Activated CD8-positive, alpha-beta memory T cell treated with anti-CD3 and anti-CD28 coated beads for 36 hours (primary cell): ENCODE results near the gene GFM1. TPM values are rescaled to one million over a fixed set of nuclear protein-coding genes. Genes with fewer than 3 reads are reported as not detected.

ENCODE experiments used
- CTCF ChIA-PET: fragments of 350-600 bp; sonication (Branson Sonifier 250); formaldehyde crosslinking; loops from one replicate; lab custom pipeline; 2021; ENCODE audit warnings: antibody characterized with exemption; lab: Charles Lee
- POLR2A ChIA-PET: fragments of 350-600 bp; sonication (Branson Sonifier 250); formaldehyde crosslinking; loops from one replicate; lab custom pipeline; 2021; ENCODE audit warnings: antibody characterized with exemption; lab: Charles Lee
- total RNA-seq, 2 experiments: library from RNA; stranded (reverse); gene quantifications; one replicate each; pipeline ENCODE4 v1.2.3, GENCODE V29; 2021

The GFM1 gene
- total RNA-seq, 2 experiments from 2014 or later = 87.6 to 88.5 TPM

DNA sequence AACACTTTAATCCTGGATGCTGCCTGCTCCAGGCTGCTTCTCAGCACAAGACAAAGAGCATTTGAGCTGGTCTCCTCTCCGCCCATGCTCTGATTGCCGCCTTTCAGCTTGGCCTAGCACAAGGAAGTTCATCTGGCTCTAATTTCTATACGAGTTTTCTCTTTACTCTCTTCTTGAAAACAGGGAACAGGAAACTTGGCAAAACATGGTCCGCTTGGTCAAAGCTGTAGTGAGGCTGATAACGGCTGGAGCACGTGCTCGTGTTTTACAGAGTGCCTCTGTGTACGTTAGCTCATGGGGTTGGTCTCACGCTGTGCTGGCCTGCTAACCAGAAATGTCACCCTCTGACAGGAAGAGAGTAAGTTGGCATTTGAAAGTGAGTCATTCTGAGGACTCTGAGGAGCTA, 68.8 kb downstream of the GFM1 start:
- ChIA-PET POLR2A (no interaction called here), CTCF (interaction anchor here (0.9 kb wide), 1 partner anchor 15 kb away, joined by 5 read pairs; no protein-coding TSS in a partner anchor)

DNA sequence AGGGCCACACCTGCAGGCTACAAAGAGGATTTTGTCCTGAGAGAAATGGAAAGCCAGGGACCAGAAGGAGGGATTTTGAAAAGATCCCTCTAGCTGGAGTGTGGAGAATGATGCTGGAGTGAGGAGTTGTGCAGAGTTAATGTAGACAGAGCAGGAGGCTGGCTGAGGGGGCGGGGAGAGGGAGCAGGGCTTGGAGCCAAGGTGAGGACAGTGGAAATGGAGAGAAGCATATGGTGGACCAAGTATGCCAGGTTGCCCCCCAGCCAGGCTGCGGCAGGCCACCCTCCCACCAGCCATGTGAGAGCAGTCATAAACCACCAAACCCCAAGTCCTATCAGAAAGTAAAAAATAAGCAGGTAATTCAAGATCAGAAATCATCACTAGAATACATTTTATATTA, 73.2 kb downstream of the GFM1 start:
- POLR2A ChIA-PET = no interaction called here
- CTCF ChIA-PET = no interaction called here

DNA sequence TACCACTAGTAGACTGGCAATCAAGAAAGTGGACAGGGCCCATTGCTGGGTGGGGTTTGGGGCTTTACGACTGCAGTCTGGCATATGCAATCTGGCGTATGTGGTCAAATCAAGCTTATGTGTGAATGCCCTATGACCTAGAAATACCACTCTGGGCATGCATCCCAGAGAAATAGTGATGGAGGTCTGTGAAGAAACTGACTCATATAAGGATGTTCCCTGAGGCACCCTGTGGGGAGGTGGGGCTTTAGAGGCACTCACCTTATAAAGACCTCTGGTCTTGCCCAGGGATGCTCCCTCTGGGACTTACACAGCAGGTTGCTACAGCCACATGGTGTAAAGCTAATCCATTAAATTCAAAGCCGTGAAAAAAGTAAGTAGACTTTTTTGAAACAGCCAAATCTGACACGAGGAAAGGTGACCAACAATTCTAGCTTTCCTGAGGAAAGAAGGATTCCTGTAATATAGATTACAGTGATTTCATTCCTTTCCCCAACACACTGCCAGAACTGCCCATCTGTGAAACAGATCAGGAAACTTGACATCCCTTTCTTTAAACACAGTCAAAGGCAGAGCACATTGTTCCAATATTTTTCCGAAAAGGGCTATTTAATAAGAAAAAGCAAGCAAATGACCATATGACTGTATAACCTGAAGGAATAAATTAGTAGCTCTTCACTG, 74.3 kb downstream of the GFM1 start:
- POLR2A ChIA-PET = no interaction called here

DNA sequence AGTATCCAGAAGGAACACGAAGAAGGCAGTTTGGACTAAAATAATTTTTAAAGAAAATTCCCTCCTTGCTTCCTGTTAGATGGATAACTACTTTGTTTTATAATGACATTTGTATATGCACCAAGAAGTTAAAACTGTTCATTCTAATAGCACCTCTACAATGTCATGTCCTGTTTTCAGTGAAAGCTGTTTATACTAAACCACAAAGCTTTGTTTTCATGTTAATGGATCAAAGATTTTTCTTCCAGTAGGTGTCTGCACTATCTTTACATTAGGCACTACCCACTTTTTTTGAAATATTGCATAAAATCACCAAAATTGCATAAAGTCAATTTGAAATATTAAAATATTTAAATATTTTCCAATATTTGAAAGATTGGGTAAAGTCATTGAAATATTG, 77.8 kb downstream of the GFM1 start:
- POLR2A ChIA-PET = no interaction called here
- CTCF ChIA-PET = interaction anchor here (0.7 to 1.3 kb wide), 4 partner anchors 25 to 1264 kb away, joined by 3 to 5 read pairs (median 3); partner anchors contain the start of gene MFSD1

More for the DNA sequence above, 74.3 kb downstream of the GFM1 start:
- CTCF ChIA-PET = interaction anchor here (1.6 kb wide), 1 partner anchor 9 kb away, joined by 5 read pairs; no protein-coding TSS in a partner anchor

DNA sequence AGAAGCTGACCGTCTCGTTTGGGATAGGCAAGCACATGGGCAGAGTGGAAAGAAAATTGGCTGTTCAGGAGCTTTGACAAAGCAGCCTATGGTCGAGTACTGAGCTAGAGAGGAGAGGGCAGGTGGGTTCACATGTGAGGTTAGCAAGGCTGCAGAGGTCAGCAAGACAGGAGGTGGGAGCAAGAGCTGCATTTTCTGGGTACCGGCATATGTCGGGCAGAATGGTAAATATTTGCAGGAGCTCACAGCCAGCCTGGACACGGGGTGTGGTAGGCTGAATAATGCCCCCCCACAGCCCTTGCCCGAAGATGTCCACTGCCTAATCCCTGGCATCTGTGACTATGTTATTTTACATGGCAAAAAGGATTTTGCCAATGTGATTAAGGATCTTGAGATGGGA, 79.7 kb downstream of the GFM1 start:
- ChIA-PET CTCF (interaction anchor here (1.9 kb wide), 1 partner anchor 67 kb away, joined by 6 read pairs; no protein-coding TSS in a partner anchor), POLR2A (no interaction called here)

DNA sequence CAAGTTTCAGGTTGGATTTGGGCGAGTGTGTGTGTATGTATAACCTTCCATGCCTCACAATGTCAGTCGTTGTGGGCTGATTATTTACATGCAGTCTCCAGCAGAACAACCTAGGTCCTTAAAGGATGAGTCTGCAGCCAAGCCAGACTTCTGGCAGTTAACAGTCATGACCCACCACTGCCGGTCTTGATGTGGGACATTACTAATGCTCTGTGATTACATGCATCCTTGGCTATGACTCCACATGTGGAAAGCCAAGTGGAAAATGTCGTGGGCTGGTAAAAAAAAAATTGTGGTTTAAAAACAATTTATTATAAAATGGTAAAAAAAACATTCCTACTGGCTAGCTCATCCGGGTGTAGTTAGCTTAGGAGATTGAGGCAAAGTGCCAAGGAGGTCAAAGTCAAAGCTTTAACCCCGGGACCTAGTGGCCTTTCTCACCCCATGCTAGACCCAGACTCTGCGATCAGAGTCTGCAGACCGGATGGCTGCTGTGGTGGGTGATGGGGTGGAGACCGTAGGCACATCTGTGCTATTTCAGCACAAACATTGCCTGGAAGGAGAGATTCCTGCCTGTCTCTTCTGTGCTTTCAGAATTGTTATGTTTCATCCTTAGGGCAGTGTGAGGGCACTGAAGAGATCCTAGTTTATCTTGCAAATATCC, 81.2 kb downstream of the GFM1 start:
- ChIA-PET POLR2A (no interaction called here), CTCF (interaction anchor here (1.2 to 3.2 kb wide), 2 partner anchors 10 to 65 kb away, joined by 3 to 21 read pairs; no protein-coding TSS in a partner anchor)

DNA sequence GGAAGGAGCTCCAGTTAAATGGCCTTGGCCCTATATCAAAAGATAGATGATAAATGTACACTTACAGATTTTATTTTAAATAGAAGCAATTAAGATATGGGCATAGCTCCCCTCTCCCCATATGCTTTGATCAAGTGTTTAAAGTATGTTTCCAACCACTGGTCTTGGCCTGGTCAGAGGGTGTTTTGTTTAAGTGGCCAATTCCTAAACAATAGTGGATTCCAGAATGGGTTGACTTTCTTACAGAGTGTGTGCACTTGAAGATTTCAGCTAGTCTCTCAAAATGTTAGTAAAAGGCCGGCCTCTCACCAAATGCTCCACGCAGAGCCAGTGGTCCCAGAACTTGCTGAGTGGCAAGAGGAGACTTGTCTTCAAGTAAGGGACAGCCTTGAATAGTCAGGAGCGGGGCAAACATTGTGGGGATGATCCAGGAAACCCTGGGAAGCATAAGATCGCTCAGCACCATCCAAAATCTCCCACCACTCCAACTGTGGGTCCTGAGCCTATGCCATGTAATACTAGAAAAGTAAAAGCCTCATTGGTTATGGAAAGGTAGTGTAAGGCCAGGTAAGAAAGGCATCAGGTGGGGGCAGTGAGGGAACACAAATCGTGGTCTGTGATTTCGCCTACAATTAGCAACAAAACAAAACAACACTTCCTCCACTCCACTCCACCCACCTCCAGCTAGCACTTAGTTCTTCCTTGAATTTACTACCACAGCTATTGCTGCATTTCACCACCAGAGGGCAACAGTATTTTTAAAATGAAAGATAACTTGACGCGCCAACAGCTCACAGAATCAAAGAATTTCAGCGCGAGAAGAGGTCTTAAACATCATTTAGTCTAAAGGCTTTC, 83.1 kb downstream of the GFM1 start:
- ChIA-PET POLR2A (interaction anchor here (0.7 kb wide), 1 partner anchor 16 kb away, joined by 7 read pairs; no protein-coding TSS in a partner anchor), CTCF (interaction anchor here (0.6 to 3.2 kb wide), 14 partner anchors 9 to 118 kb away, joined by 3 to 21 read pairs (median 4); no protein-coding TSS in a partner anchor)

DNA sequence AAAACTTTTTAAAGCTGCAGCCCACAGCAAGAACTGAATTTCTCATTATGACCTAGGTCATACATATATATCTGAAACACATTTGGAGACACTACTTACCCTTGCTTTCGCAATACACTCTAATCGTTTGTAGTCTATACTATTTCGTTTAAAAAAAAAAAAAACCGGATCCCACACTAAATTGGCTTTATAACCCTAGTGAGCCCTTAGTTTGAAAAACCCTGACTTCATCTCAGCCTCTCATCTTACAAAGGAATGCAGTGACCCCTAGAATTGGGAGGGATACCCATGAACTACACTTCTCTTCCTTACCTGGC, 83.7 kb downstream of the GFM1 start:
- ChIA-PET CTCF (interaction anchor here (0.7 to 3.2 kb wide), 11 partner anchors 9 to 118 kb away, joined by 3 to 21 read pairs (median 5); no protein-coding TSS in a partner anchor), POLR2A (interaction anchor here (0.7 kb wide), 1 partner anchor 15 kb away, joined by 7 read pairs; no protein-coding TSS in a partner anchor)

DNA sequence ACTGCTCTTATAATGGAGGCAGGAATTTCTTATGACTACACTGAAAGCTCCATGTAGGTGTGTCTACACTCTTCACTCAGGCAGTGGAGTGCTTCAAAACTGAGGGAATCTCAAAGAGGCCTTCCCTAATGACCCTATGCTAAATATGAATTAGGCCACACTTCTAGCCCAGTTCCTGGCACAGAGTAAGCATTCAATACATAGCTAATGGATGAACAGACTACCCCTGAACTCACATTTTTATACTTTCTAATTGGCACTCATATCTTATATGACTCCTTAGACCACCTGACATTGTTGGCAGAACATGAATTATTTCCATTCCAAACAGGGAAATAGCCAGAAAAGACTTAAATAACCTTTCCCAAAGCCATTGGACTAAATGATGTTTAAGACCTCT, 84.5 kb downstream of the GFM1 start:
- POLR2A ChIA-PET = no interaction called here
- CTCF ChIA-PET = interaction anchor here (0.7 to 3.2 kb wide), 2 partner anchors 13 to 62 kb away, joined by 3 to 21 read pairs; no protein-coding TSS in a partner anchor

DNA sequence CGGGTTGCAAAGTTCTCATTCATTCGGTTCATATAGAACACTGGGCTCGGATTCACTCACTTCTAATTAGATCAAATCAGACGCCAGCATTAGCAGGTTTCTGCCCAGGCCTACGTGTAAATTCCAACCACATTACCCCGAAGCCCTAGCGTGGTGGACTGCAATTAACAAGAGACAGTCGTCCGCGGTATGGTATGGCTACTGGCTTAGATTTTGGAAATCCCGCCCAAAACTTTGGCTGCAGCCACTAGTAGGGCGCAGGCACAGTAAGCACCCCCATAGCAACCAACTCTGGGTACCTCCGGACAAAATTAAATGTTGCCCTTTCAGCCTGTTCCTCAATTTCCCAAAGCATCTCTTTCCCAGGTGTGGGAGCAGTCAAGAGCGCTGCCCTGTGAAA, 87.2 kb downstream of the GFM1 start:
- POLR2A ChIA-PET = no interaction called here
- CTCF ChIA-PET = interaction anchor here (0.7 kb wide), 1 partner anchor 60 kb away, joined by 3 read pairs; no protein-coding TSS in a partner anchor

DNA sequence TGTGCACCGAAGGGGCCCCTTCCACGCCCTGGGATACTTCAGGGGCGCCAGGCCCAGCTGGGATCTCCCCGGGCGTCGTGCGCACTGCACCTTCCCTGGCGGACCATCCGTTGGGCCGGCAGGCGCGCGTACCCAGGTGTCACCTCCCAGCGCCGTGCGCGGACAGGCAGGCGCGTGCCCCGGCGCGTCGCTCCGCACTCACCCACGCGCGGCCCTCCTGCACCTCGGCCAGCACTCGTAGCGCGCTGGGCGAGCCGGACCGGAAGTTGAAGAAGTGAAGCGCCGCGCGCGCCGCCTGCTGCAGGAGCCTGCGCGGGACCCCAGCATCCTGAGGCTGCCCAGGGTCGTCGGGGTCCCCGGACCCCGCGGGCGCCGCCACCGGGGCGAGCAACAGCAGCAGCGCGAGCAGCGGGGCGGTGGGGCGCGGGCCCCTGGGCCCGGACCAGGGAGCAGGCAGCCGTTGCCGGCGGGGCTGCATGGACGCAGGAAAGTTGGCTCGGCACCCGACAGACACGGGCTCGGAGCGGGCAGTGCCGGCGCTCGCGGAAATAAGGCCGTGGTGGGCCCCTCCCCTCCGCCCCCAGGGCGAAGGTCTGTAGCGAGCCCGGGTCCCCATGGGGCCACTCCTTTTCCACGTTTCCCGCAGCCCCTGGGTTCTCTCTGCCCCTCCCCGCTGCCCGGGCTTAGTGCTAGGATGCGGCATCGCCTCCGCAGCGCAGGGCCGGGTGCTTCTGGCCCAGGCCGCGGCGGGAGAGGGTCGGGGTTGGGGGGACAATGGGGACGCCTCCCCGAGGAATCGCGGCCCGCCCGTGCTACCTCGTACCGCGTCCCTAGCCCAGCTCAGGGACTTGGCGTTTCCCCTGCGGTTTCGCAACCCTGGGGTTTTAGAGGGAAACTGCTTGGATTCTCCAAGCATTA, 87.9 kb downstream of the GFM1 start, which contains the start of gene RARRES1:
TSS of gene RARRES1 (minus strand) at position 520 of the 918 bp plus-strand sequence. CDS start at position 478, 42 bp downstream.
- CTCF ChIA-PET = no interaction called here
- POLR2A ChIA-PET = no interaction called here

DNA sequence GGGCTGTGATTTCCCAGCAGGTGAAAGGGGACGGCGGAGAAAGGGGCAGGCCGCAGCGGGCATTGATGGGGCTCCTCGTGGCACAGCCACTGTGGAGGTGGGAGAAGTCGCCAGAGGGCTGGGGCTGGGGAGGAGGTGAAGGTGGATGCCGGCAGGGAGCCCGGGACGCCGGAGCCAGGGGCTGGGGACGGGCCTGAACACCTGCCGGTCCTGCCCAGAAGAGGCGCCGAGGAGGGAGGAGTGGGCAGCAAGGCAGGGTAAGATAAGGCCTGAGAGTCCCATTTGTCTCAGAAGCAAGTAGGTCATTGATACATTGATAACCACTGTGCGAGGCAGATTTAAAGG, 88.5 kb downstream of the GFM1 start:
- CTCF ChIA-PET = no interaction called here
- POLR2A ChIA-PET = no interaction called here

DNA sequence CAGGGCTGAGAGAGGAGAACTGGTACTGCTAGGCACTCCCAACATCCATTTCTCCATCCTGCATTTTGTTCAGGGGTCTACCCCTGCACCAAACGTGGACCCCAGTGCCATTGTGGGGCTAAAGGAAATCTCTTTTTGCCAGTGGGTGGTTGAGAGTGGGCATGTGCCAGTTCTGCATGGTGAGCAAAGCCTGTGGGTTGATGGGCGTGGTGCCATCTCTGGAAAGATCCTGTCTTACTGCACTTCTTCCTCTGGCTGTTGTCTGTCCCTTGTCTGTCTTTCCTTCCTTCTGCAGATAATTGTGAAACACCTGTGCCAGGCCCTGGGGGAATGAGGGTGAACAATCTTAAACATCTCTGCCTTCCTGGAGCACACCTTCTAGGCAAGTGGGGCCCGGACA, 89.3 kb downstream of the GFM1 start:
- POLR2A ChIA-PET = no interaction called here
- CTCF ChIA-PET = no interaction called here

DNA sequence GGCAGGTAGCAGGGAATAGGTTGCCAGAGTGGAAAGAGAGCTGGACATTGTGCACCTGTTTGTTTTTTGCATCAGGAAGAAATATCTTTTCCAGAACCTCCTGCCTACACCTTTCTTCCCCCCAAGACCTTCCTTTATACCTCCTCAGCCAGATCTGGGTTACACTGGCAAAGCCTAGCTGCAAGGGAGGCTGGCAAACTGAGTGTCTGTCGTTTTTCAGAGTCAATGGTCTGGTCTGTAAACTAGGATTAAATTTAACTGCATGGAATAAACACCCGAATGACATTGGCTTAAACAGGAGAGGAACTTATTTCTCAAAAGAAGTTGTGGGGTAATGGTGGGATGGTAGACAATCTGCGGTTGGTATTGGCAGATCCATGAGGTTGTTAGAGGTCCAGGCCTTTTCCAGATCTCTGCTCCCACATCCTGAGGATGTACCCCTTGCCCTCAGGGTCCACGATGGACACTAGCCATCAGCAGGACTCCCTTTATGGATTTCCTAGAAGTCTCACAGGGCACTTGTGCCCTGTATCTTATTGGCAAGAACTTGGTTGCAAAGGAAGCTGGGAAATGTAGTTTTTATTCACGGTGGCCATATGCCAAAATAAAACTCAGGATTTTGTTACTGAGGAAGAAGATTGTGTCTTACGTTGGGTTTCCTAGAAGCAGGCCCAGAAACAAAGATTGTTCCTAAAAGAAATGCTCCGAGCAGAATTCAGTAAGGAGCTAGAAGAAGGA, 91.1 kb downstream of the GFM1 start:
- ChIA-PET CTCF (interaction anchor here (1.0 kb wide), 1 partner anchor 9 kb away, joined by 3 read pairs; no protein-coding TSS in a partner anchor), POLR2A (no interaction called here)

DNA sequence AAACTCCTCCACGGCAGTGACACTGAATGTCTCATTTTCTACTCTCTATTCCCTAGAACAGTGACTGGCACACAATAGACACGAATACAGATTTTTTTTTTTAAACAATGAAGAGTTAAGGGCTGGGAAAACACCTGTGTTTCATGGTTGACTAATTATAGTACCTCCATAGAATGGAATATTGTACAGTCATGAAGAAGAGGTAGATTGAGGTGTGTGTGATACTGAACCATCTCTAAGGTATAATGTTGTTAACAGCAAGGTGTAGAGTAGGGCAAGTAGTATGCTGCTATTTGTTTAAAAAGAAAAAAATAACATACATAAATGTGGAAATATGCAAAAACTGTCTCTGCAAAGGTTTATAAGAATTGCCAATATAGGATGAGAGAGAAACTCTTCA, 93.1 kb downstream of the GFM1 start:
- POLR2A ChIA-PET = no interaction called here
- CTCF ChIA-PET = no interaction called here

DNA sequence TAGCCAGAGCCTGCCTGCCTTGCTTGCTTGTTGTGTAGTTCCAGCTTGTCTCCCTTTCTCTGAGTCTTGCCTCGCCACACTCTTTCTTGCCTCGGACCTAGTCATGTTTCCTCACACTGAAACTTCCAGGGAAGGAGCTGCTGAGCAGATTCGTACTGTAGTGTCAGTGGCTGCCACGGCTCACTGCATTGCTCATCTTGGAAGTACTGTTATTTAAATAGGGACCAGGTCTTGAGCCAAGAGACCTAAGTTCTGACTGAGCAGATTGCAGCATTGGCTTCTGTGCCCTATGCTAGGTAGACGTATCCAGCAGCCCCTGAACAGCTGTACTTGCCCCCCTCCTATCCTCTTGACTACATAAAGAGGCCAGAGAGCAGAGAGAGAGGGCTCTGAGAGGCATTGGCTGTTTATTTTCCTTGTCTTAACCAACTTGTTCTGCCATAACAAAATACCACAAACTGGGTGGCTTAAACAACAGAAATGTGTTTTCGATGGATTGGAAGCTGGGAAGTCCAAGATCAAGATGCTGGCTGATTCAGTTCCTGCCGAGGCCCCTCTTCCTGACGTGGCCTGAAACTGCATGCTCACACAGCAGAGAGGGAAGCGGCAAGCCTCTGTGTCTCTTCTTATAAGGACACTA, 93.8 kb downstream of the GFM1 start:
- CTCF ChIA-PET = no interaction called here
- POLR2A ChIA-PET = no interaction called here

DNA sequence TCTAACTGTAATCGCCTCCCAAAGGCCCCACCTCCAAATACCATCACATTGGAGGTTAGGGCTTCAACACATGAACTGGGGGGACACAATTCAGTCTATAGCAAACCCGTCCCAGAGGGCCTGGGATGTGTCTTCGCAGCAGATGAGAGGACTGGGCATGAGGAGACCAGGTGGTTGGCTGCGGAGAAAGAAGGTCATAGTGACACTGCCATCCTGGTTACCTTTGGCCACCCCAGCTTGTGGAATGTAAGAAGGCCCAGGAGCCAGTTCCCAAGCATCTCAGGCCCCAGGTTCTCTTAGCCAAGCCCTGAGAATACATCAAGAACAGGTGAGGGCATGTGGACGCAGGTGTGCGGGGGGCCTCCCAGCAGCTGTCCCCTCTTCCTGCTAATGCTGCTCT, 94.3 kb downstream of the GFM1 start:
- POLR2A ChIA-PET = no interaction called here
- CTCF ChIA-PET = no interaction called here
